Fibroblast of skin of right biceps (primary cell): Measurements from ENCODE around the gene PRM3.

Source experiments
- DNase-seq: peaks from one replicate; pipeline ENCODE4 v3.0.0-alpha.2; 2013

Gene PRM3

DNA sequence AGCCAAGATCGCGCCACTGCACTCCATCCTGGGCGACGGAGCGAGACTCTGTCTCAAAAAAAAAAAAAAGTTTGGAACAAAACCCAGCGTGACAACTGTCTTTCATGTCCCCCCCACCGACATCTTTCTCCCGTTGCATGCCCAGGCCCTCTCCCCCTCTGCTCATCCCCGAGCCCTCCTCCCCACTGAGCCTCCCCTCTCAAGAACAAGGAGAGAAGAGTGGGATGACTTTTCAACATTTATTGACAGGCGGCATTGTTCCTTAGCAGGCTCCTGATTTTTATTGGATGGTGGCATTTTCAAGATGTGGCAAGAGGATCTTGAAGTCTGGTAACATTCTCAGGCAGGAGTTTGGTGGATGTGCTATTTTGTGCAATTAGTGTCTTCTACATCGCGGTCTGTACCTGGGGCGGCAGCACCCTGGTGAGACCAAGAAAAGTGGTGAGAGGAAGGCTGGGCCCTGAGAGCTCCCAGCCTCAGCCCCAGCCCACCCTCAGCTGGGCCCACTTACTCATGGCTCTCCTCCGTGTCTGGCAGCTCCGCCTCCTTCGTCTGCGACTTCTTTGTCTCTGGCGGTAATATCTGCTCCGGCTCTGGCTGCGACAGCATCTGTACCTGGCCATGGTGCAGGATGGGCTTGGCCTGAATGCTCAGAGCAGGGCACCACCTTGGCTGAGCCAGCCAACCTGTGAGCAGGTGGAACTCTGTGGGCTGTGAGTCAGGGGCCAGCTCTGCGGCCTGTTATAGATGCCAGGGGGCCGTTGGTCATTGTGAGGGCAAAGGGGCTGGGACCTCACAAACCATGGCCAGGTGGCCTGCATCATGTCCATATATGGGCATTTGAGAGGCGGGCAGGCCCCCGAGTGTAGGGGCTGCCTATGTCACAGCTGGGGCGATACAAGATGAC is 7.4 kb upstream of the PRM3 start, which contains the start of gene PRM1:
PRM1 (minus strand) TSS at position 715 of the 907 bp plus-strand sequence; CDS start at position 623, 92 bp downstream.
- DNase-seq, result no peak

DNA sequence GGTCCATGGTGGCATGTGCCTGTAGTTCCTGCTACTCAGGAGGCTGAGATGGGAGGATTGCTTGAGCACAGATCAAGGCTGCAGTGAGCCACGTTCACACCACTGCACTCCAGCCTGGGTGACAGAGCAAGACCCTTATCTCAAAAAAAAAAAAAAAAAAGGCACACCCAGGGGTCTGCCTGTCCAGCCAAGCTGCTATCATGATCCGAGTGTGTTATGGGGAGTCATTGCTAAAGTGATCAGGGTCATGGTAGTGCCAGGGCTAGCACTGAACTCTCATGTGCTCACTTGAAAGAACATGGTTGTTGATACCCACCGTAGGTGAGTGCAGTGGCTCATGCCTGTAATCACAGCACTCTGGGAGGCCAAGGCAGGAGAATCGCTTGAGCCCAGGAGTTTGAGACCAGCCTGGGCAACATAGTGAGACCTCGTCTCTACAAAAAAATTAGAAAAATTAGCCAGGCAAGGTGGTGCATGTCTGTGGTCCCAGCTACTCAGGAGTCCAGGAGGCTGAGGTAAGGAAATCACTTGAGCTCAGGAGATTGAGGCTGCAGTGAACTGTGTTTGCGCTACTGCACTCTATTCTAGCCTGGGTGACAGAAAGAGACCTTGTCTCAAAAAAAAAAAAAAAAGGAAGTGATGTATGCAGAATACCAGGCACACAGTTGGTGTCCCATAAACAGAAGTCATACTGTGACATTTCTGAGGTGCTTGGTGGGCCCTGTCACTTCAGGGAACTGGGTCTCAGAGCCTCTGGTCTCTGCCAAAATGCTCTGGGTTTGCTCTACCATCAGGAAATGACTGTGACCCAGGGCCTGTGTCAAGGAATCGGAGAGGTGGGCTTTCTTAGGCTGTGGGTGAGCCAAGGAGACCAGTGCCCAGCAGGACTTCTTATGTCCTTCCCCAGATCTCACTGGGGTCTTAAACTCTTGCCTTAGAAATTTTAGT is 5.5 kb upstream of the PRM3 start:
- no peak for DNase-seq

DNA sequence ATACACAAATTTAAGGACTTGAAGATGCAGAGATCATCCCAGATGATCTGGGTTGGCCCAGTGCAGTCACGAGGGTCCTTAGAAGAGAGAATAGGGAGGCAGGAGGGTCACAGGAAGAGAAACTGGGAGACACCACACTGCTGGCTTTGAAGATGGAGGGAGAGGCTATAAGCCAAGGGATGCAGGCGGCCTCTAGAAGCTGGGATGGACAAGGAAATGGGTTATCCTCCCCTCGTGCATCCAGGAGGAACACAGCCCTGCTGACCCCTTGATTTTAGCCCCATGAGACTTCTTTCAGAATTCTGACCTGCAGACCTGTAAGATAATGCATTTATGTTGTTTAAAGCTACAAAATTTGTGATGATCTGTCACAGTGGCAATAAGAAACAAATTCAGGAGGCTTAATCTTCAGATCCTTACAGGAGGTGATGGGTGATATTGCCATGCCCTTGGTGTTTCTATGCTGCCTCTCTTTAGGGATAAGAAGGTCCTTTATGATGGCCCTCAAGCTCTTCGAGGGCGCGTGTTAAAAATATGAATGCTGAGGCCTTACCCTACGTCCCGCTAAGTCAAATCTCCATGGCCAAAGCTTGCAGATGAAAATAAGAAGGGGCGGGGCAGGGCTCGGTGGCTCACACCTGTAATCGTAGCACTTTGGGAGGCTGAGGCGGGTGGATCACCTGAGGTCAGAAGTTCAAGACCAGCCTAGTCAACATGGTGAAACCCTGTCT is 4.3 kb upstream of the PRM3 start:
- DNase-seq, result no peak

DNA sequence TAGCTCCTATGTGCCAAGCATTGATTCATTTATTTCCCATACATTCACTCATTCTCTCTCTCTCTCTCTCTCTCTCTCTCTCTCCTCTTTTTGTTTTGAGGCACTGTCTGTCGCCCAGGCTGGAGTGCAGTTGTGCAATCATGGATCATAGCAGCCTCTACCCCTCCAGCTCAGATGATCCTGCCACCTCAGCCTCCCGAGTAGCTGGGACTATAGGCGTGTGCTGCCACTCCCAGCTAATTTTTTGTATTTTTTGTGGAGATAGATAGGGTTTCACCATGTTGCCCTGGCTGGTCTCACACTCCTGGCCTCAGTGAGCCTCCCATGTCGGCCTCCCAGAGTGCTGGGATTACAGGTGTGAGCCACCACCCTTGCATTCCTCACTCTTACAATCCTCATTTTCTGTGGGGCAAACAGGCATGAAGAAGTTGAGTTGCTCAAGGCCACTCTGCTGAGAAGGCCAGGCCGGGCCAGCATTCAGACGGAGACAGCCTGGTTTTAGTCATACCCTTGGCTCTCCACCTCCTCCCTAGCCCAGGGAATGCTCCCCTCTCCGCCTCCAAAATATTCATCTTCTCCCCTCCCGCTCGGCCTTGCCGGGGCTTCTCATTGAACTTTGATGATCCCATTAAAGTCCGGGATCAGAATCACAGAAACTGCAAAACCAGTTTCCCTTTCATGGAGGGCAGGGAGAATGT is 3.6 kb upstream of the PRM3 start:
- no peak for DNase-seq

DNA sequence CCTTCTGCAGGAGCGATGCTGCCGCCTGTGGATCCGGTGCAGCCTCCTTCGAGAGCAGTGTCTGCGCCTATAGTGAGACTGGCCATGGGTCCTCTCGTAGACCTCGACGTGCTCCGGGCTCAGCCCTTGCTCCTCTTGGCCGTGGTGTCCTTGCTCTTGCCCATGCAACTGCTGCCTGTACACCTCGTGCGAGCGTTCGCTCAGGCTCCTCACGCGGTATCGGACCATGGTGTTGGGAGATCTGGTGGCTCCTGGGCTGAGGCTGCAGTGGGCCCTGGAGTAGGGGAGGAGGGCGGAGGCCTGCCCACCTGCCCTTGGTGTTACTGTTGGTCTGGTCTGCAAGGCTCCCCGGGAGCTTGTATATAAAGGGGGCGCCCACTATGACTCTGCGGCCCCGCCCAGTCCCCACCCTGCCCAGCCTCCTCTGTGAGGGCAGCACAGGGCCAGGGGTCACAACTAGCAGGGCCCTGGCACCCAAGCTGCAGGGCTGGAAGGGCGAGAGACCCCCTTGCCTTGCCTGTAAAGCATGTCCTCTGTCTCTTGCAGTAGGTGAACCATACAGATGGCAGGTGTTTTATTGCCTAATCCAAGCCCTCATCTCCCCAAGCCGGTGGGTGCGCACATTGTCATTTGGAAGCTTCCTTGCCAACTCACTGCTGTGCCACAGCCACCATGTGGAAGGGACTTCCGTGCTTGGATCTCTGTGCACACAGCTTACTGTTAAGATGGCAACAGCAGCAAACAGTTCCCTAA is 2.9 kb upstream of the PRM3 start, which contains the start of gene PRM2:
PRM2 (minus strand) TSS at position 338 of the 753 bp plus-strand sequence; CDS start at position 228, 110 bp downstream.
- no peak for DNase-seq

DNA sequence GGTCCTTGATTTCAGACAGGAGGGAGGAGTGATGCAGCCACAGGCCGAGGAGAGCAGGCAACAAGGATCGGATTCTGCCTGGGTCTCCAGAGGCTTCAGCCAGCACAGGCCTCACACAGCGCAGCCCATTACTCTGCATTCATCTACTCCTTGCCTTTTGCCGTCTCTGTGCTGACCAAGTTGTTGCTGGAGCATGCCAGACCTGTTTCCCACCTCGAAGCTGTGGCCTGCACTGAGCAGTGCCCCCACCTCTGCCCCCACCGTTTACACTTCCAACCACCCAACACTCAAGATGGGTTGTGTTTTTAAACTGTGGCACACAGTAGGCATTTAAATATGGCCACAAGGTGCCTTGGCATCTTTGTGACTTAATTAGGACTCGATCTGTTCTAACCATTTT is 1.5 kb upstream of the PRM3 start:
- DNase-seq, result no peak

DNA sequence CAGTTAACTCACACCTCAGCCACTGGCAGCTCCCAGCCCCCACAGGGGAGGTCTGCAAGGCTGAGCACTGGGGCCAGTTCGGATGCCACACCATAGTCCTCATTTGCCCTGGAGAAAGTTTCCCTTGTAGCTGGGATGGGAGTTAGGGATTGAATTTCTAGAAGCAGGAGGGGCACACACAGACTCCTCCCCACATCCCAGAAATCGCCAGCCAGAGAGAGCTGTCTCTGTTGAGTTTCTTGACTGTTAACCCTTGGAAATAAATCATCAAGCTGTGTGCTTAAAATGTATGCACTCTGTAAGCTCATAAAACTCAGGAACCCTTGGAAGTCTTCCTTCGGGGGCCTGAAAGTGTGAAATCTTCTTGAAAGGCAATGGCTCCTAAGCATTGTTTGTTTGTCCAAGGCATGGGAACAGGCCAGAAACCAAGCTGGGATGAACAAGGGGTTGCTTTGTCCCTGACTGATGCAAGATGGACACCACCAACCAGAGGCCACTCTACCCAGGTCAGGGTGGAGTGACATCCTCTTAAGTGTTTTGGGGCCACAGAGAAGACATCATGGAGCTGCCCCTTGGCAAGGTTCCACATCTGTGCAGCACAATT is 394 bp upstream of the PRM3 start:
- no peak for DNase-seq

DNA sequence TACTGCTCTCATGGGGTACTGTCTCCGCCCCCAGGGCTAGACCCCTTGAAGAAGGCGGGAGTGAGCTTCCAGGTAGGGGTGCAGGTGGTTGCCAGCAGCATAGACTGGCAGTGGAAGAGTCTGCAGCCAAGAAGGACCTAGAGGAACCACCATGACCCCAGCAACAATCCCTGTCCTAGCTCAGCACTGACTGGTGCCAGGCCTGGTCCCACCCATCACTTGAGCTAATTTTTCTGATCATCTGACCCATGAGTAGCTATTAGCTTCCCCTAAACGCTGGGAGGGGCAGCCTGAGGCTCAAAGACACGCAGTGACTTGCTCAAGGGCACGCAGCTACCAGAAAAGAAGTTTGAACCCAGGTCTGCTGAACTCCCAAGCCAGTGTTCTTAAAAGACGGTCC is 945 bp downstream of the PRM3 start:
- no peak for DNase-seq

DNA sequence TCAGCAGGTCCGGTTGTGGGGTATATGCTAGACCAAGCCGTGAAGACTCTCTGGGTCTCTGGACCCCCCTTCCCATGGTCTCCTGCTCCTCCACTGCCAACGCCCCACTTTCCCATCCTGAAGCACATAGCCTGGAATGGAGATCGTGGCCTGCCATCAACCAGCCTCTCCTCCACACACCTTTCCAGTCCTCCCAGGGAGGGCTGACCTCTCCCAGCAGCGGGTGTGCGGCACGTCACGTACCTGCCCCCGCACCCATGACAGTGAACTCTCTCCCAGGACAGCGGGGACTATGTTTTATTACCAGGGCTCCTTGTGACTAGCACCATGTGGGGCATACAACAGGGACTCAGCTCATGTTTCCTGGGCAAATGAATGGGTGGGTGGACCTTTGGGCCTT is 1.8 kb downstream of the PRM3 start:
- no peak for DNase-seq

DNA sequence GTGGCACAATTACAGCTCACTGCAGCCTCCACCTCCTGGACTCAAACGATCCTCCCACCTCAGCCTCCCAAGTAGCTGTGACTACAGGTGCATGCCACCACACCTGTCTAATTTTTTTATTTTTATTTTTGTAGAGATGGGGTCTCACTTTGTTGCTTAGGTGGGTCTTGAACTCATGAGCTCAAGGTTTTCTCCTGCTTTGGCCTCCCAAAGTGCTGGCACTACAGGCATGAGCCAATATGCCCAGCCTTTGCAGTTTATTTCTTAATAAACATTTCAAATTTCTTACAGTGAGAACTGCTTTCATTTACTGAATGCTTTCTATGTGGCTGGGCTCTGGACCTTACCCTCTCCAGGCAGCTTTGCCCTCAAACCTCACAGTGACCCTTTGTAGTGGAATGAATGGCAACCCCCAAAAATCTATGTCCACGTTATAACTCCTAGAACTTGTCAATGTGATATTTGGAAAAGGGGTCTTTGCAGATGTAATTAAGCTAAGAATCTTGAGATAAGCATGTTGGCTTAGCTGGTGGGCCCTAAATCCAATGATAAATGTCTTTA is 2.7 kb downstream of the PRM3 start:
- no peak for DNase-seq

DNA sequence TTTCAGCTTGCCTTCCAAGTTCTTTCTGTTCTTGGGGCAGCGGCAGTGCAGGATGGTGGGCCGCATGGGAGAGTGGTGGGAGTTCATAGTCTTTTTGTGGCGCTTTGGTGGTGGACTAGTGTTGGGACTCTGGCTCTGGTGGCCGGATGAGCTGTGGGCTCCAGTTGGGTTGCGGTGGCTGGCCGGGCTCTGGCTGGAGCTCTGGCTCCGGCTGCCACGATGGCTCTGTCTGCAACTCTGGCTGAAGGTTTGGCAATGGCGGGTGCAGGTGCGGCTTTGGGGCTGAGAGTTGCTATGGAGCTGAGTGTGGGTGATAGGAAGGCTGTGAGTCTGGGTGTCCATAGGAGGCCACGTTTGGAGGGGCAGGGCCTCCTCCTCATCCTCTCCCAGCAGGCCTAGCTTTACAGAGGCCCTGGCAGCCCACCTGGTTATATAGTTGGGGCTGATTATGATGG is 4.5 kb downstream of the PRM3 start, which contains the start of gene TNP2:
TNP2 (minus strand) TSS at position 405 of the 455 bp plus-strand sequence; CDS start at position 342, 63 bp downstream.
- DNase-seq, result no peak

DNA sequence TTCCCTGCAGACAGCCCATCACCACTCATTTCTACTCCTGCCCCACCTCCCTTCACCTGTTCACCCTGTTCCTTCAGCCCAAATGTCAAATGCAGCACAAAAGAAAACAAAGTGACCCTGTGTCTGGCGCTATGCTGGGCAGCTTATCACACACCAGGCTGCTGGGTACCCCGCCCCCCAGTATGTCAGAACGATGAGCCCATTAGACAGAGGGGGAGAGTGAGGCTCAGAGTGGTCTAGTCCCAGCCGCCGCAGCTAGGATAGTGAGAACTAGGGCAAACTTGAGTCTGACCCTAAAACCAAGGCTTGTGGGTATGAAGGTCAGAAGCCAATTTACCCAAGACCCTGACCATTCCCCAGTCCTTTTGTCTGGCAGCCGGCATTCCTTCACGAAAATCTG is 8.3 kb downstream of the PRM3 start:
- no peak for DNase-seq

DNA sequence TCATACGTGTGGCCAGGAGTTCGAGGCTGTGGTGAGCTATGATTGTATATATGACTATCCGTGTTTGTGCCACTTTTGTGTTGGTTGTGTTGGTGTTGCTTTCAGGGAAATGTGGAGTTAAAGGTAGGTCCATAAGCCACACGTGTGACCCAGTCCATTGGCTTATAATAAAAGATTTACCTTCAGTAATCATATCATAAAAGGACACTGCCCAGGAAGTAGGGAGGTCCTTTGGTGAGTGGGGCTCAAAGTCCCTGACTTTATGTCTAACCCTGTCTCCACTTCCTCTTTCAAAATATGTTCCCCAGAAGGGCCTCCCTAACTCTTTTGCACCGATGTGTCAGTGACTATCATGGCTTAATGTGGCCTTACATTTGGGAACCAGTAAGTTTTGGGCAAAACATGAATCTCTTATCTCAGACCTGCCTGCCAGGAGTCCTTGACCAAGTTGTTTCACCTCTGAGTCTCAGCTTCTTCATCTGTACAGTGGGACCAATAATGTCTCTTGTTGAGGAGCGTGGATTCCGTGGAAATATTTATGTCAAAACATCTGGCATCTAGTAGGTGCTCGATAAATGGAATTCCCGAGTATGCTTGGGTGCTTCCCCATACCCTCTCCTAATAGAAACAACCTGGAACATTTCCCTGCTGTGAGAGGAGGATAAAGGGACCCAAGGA is 9.1 kb downstream of the PRM3 start:
- no peak for DNase-seq

DNA sequence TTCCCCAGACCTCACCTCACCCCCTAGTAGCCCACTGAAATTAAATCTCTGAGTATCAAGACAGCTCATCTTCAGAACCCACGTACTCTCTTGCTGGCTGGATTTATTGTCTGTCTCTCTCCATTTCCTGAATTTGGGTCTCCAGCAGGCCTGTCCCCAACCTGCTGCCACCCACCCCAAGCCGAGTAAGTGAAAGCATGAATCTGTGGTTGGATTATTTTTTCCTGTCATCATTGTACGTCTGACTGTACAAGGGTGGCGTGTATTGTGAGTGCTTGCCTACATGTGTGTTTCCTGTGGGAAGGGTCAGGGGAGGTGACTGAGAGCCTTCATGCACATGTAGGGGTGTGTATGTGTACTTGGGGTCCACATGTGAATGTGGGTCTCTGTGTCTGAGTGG is 9.7 kb downstream of the PRM3 start:
- DNase-seq, result no peak

DNA sequence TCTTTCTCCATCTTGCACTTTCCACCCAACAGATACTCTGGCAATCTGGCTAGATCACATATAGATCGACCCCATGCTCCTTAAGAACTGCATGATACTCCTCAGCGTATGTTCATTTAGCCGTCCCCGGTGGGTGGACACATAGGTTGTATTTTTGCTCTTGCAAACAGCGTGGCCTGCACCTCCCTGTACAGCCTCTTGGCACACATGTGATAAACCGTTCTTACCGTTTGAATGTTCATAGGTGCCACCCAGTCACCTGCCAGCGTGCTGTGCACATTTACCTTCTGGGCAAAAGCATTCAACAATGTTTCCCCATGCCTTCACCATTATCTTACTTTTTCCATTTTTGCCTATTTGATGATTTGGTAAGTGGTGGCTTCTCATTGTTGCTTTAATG is 10.5 kb downstream of the PRM3 start:
- DNase-seq, result no peak

DNA sequence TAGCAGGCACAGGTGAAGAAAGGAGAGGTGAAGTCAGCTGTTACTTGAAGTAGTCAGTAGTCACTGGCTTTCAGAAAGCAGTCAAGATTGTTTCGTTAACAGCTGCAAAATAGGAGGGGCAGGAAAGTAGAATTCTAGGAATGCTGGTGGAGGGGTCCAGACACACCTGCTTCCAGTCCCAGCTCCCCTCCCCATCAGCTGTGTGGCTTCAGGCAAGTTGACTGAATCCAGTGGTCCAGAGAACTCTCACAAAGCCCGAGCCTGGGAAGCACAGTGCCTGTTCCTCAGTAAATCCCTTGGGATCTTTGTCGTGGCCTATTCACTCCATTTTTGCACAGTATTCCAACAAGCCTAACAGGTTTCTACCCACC is 12.8 kb downstream of the PRM3 start:
- DNase-seq, result no peak

DNA sequence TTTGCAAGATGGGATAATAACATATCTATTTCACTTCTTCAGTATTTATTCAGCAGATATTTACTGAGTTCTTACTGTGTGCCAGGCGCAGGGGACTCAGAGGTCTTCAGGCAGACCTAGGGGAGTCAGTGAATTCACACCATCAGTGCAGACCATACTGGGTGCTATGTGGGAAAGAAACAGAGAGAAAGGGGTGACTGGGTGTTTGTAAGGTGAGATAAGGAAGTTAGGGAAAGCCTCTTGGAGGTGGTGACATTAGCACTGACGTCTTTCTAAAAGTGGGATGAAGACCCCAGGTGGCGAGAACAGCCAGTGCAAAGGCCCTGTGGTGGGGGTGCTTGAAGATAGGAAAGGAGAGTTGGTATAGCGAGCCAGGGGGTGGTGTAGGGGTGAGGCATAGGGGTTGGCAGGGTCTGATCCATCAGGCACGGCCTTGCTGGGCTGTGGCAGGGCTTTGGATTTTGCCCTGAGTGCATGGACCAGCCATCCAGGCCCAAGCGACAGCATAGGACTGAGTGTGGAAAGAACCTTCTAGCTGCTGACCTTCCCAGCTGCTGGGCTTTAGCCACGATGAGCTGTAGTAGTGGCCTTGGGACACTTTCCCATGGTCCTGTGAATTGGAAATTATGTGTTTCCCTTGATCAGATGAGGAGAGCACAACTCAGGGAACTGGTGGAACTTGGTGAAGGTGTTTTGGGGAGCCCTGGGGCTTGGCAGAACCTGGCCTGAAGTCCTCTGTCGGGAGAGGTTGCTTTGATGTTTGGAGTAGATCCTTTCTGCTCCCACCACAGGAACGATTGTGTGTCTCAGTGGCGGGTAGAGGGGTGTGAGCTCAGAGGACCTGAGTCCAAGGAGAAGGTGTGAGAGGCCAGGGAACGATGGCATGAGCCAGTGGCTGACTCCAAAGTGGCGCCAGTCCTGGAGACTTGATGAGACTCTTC is 13.5 kb downstream of the PRM3 start:
- DNase-seq, result no peak
